Right lobe of liver (tissue), 6 donors: ENCODE results near the gene ESR2. TPM values are rescaled to one million over a fixed set of nuclear protein-coding genes. Genes with fewer than 3 reads are reported as not detected.

ENCODE experiments used
- ATAC-seq, 4 donors: fragments of 200-7000 bp; cut with Tn5 transposase; one replicate each; pipeline ENCODE4 v1.9.1; 2020; ENCODE audit warnings: mild to moderate bottlenecking in 4 of 4, moderate library complexity in 4 of 4
- DNase-seq, 3 donors: peaks; one replicate each; pipeline ENCODE4 v3.0.0-alpha.2; 2020
- H3K27ac ChIP-seq, 3 donors: fragments of 200-600 bp; one replicate each; pipeline ENCODE4 v1.8.0; 2022
- H3K27me3 ChIP-seq, 2 donors: fragments of 200-600 bp; one replicate each; pipeline ENCODE4 v1.8.0; 2022
- H3K36me3 ChIP-seq, 4 donors: fragments of 200-600 bp; sonication (generic) in 1 of 4; one replicate each; pipeline versions ENCODE4 v1.5.1 to v1.8.0; 2017 to 2022; ENCODE audit warnings: control low read depth in 1 of 4
- H3K4me1 ChIP-seq, 4 donors: fragments of 200-600 bp; sonication (generic) in 1 of 4; one replicate each; pipeline versions ENCODE4 v1.5.1 to v1.8.0; 2017 to 2022; ENCODE audit warnings: control low read depth in 1 of 4
- H3K4me3 ChIP-seq, 3 donors: fragments of 200-600 bp; one replicate each; pipeline ENCODE4 v1.8.0; 2022
- H3K9me3 ChIP-seq, 4 donors: fragments of 200-600 bp; sonication (generic) in 1 of 4; one replicate each; pipeline versions ENCODE4 v1.5.1 to v1.8.0; 2017 to 2022; ENCODE audit warnings: control low read depth in 1 of 4
- POLR2A ChIP-seq: fragments of 450-650 bp; IDR thresholded peaks from one replicate; pipeline ENCODE4 v1.6.1; 2017; ENCODE audit warnings: antibody characterized with exemption, mild to moderate bottlenecking
- WGBS: methylation state at CpG from one replicate; pipeline ENCODE4 v1.1.6; 2018; ENCODE audit warnings: low coverage, low lambda C conversion rate; ENCODE audit not compliant: insufficient coverage; ENCODE audit errors: missing lambda C conversion rate; 5-methylcytosine and 5-hydroxymethylcytosine counted together
- intact Hi-C, 2 donors: fragments of 100-400 bp; cut with DNase I; formaldehyde crosslinking; loops; one replicate each; pipeline versions ENCODE4 v1.11.2 to v1.14.1; 2022
- total RNA-seq, 6 experiments: library from RNA; depleted of rRNA in 2 of 6; stranded (reverse); fragments of >200 nt in 2 of 6; fragmentation: NEBNext Ultra II Directional in 3 of 6; extraction: Animal tissue kit (Norgen Biotek cat#: 25700) in 3 of 6; gene quantifications; one replicate each; pipeline versions ENCODE4 v1.1.0 to v1.2.4, GENCODE V29; 2016 to 2023
- TF ChIP-seq, protein P1 (sequence below), 4 donors: fragments of 200-600 bp in 3 of 4; fragments of 450-650 bp in 1 of 4; IDR thresholded peaks; one replicate each; pipeline versions ENCODE4 v1.5.1 to v1.8.0; 2016 to 2022; ENCODE audit warnings: antibody characterized with exemption in 4 of 4, mild to moderate bottlenecking in 2 of 4
- donor health status: DM: no; HTN: yes; CAD: no.
- donor health status: DM: no; HTN: no; CAD: no.
- donor health status: DM: no; HTN: no; CAD: no.
- donor health status: DM: no; HTN: yes; CAD: no.
- donor health status: DM: no; HTN: yes; CAD: no.

The ESR2 gene
- total RNA-seq, 6 experiments from 2014 or later = 0.04 TPM; not detected in 5

DNA sequence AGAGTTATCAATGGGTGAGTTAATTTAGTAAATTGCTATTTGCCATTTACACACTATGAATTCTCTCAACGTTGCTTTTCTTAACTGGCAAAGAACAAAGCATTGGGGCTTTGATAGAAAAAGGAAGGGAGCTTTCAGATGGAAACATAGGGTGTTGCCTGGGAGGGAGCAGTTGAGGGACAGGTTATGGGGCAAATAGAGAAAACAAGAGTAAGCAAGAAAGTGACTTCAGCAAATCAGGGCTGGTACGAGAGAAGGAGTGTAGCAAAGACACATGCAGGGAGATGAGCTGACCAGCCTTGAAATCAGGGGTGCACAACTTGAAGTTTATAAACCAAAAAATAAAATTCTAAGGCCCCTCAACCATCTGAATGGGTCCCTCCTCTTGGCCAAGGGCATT is 15.7 kb downstream of the ESR2 start:
- H3K36me3 ChIP-seq = no peaks in the 10 kb centered on the region
- DNase-seq (no peak), ATAC-seq (no peak)
- no peak overlapping the region for H3K27ac ChIP-seq
- 51% methylated on average over 2 of the region's 2 CpGs for WGBS
- TF ChIP-seq POLR2A = no peak
- TF ChIP-seq, protein P1, sequence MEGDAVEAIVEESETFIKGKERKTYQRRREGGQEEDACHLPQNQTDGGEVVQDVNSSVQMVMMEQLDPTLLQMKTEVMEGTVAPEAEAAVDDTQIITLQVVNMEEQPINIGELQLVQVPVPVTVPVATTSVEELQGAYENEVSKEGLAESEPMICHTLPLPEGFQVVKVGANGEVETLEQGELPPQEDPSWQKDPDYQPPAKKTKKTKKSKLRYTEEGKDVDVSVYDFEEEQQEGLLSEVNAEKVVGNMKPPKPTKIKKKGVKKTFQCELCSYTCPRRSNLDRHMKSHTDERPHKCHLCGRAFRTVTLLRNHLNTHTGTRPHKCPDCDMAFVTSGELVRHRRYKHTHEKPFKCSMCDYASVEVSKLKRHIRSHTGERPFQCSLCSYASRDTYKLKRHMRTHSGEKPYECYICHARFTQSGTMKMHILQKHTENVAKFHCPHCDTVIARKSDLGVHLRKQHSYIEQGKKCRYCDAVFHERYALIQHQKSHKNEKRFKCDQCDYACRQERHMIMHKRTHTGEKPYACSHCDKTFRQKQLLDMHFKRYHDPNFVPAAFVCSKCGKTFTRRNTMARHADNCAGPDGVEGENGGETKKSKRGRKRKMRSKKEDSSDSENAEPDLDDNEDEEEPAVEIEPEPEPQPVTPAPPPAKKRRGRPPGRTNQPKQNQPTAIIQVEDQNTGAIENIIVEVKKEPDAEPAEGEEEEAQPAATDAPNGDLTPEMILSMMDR (IDR thresholded peaks at IDR 0.05) = no peak
- intact Hi-C loops = no loop called here
- H3K27me3 ChIP-seq = no peaks in the 10 kb centered on the region
- no peaks in the 10 kb centered on the region for H3K4me1 ChIP-seq
- H3K9me3 ChIP-seq = no peaks in the 10 kb centered on the region
- H3K4me3 ChIP-seq = no peak overlapping the region

DNA sequence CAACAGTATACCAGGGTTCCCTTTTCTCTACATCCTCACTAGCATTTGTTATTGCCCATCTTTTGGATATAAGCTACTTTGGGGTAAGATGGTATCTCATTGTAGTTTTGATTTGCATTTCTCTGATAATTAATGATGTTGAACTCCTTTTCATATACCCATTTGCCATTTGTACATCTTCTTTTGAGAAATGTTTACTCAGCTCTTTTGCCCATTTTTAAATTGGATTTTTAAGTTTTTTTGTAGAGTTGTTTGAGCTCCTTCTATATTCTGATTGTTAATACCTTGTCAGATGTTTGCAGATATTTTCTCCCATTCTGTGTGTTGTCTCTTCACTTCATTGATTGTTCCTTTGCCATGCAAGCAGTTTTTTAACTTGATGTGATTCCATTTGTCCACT is 22.2 kb downstream of the ESR2 start:
- ATAC-seq = no peak
- H3K27me3 ChIP-seq = no peaks in the 10 kb centered on the region
- DNase-seq = no peak
- H3K36me3 ChIP-seq = no peaks in the 10 kb centered on the region
- no peaks in the 10 kb centered on the region for H3K4me1 ChIP-seq
- H3K9me3 ChIP-seq = no peaks in the 10 kb centered on the region
- TF ChIP-seq POLR2A = no peak
- TF ChIP-seq, protein P1 (IDR thresholded peaks at IDR 0.05) = no peak
- intact Hi-C loops = no loop called here
- H3K27ac ChIP-seq = no peak overlapping the region
- no peak overlapping the region for H3K4me3 ChIP-seq

DNA sequence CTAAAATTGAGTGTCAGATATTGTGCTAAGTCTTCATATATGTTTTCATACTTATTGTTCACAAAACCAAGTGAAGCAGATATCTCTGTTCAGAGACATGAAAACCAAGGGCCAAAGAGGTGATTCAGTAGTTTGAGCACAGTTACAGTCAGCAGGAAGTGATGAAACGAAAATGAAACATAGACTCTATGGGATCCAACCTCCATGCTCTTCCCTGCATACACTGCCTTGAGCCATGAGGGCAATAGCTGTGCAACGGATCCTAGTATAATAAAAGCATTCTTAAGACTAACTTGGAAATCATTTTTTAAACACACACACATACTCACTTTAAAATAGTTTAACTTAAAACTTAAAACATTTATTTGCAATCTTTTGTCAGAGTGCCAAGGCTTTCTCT is 27.9 kb downstream of the ESR2 start:
- WGBS = 32% methylated on average over 2 of the region's 2 CpGs
- DNase-seq = no peak
- Histone ChIP-seq H3K27ac (no peak overlapping the region), H3K4me3 (no peak overlapping the region), H3K27me3 (no peaks in the 10 kb centered on the region), H3K9me3 (no peaks in the 10 kb centered on the region), H3K4me1 (no peaks in the 10 kb centered on the region), H3K36me3 (no peaks in the 10 kb centered on the region)
- TF ChIP-seq, protein P1 (IDR thresholded peaks at IDR 0.05) = no peak
- TF ChIP-seq POLR2A = no peak
- intact Hi-C loops = no loop called here
- no peak for ATAC-seq

DNA sequence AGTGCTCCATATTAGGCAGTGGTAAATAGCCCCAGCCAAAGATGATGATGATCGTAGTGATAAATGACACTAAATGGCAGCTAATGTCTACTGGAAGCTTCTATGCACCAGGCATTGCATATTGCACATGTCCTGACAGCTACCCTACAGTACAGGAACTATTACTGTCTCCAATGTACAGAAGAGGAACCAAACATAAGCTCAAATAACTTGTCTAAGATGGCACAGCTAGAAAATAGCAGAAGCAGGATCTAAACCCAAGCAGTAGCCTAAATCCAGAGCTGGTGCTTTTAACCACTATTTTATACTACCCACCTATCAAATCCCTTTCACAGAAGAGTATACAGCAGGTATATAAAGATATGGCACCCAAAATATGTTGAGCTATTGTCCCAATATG is 28.9 kb downstream of the ESR2 start:
- Histone ChIP-seq H3K27ac (no peak overlapping the region), H3K27me3 (no peaks in the 10 kb centered on the region), H3K4me3 (no peak overlapping the region), H3K4me1 (no peaks in the 10 kb centered on the region), H3K36me3 (no peaks in the 10 kb centered on the region), H3K9me3 (no peaks in the 10 kb centered on the region)
- ATAC-seq (no peak), DNase-seq (no peak)
- intact Hi-C loops = no loop called here
- no peak for TF ChIP-seq POLR2A
- TF ChIP-seq, protein P1 (IDR thresholded peaks at IDR 0.05) = no peak
- WGBS = 100% methylated on average over 1 of the region's 1 CpG

DNA sequence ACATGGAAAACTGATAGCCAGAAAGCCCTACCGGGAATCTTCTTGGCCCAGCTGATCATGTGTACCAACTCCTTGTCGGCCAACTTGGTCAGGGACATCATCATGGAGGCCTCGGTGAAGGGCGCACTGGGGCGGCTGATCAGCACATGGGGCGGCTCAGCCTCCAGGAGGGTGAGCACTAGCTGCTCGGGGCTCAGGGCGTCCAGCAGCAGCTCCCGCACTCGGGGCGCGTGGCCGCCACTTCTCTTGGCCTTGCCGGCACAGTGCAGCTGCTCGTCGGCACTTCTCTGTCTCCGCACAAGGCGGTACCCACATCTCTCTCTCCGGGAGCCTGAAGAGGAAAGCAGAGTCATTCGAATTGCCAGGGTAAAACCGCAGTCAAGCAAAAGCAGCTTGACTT is 33.8 kb downstream of the ESR2 start:
- DNase-seq (no peak), ATAC-seq (no peak)
- no peaks in the 10 kb centered on the region for H3K27me3 ChIP-seq
- TF ChIP-seq, protein P1 (IDR thresholded peaks at IDR 0.05) = no peak
- no peak for TF ChIP-seq POLR2A
- WGBS = 94% methylated on average over 5 of the region's 21 CpGs
- intact Hi-C loops = no loop called here
- H3K4me1 ChIP-seq = no peaks in the 10 kb centered on the region
- no peak overlapping the region for H3K4me3 ChIP-seq
- H3K9me3 ChIP-seq = no peaks in the 10 kb centered on the region
- H3K36me3 ChIP-seq = no peaks in the 10 kb centered on the region
- H3K27ac ChIP-seq = no peak overlapping the region
